Measurements from ENCODE around the gene CACNA1F.

CACNA1F gene

GRCh38 chrX:49211074-49211473 is 22.1 kb downstream of the CACNA1F start:
- Histone ChIP-seq H2AFZ (ENCODE audit: low read length, unreplicated experiment) (no peak overlapping the region), H3K27me3 (ENCODE audit: insufficient read depth, low read length) (peaks cover 11% of the 10 kb centered on the region; the same call in 1 of the 2 replicates), H3K4me1 (ENCODE audit: control insufficient read depth, insufficient read depth, low read length, unreplicated experiment) (no peaks in the 10 kb centered on the region)

GRCh38 chrX:49210406-49210805 is 22.7 kb downstream of the CACNA1F start:
- H2AFZ ChIP-seq (ENCODE audit: low read length, unreplicated experiment): no peak overlapping the region
- no peaks in the 10 kb centered on the region for H3K36me3 ChIP-seq (ENCODE audit: insufficient read depth, low read length)
- no peak overlapping the region for H3K27ac ChIP-seq (ENCODE audit: low read depth, low read length)
- H3K4me1 ChIP-seq (ENCODE audit: control insufficient read depth, insufficient read depth, low read length, unreplicated experiment): no peaks in the 10 kb centered on the region
- H3K79me2 ChIP-seq (ENCODE audit: control insufficient read depth, insufficient read depth, low read length, unreplicated experiment): no peaks in the 10 kb centered on the region
- H3K4me3 ChIP-seq (ENCODE audit: low read depth, low read length): no peak overlapping the region
- peaks cover 11% of the 10 kb centered on the region; the same call in 1 of the 2 replicates for H3K27me3 ChIP-seq (ENCODE audit: insufficient read depth, low read length)

More at GRCh38 chrX:49211074-49211473, 22.1 kb downstream of the CACNA1F start:
- Histone ChIP-seq H3K4me3 (ENCODE audit: low read depth, low read length) (no peak overlapping the region), H3K79me2 (ENCODE audit: control insufficient read depth, insufficient read depth, low read length, unreplicated experiment) (no peaks in the 10 kb centered on the region), H3K27ac (ENCODE audit: low read depth, low read length) (no peak overlapping the region), H3K36me3 (ENCODE audit: insufficient read depth, low read length) (no peaks in the 10 kb centered on the region)

GRCh38 chrX:49209434-49210251 is 23.5 kb downstream of the CACNA1F start:
- Histone ChIP-seq H3K79me2 (ENCODE audit: control insufficient read depth, insufficient read depth, low read length, unreplicated experiment) (no peaks in the 10 kb centered on the region), H3K27ac (ENCODE audit: low read depth, low read length) (no peak overlapping the region), H3K4me3 (ENCODE audit: low read depth, low read length) (no peak overlapping the region), H3K4me1 (ENCODE audit: control insufficient read depth, insufficient read depth, low read length, unreplicated experiment) (no peaks in the 10 kb centered on the region), H3K36me3 (ENCODE audit: insufficient read depth, low read length) (no peaks in the 10 kb centered on the region), H3K27me3 (ENCODE audit: insufficient read depth, low read length) (peaks cover 11% of the 10 kb centered on the region; the same call in 1 of the 2 replicates), H2AFZ (ENCODE audit: low read length, unreplicated experiment) (no peak overlapping the region)

- Histone ChIP-seq H3K79me2 (ENCODE audit: control insufficient read depth, insufficient read depth, low read length, unreplicated experiment) (no peaks in the 10 kb centered on the region), H2AFZ (ENCODE audit: low read length, unreplicated experiment) (no peak overlapping the region), H3K27me3 (ENCODE audit: insufficient read depth, low read length) (peaks cover 11% of the 10 kb centered on the region; the same call in 1 of the 2 replicates), H3K4me3 (ENCODE audit: low read depth, low read length) (no peak overlapping the region), H3K4me1 (ENCODE audit: control insufficient read depth, insufficient read depth, low read length, unreplicated experiment) (no peaks in the 10 kb centered on the region), H3K36me3 (ENCODE audit: insufficient read depth, low read length) (no peaks in the 10 kb centered on the region), H3K27ac (ENCODE audit: low read depth, low read length) (no peak overlapping the region)
These were observed 24.7 kb downstream of the CACNA1F start for GRCh38 chrX:49208399-49208798.

GRCh38 chrX:49206543-49206942 is 26.6 kb downstream of the CACNA1F start:
- no peak overlapping the region for H3K27ac ChIP-seq (ENCODE audit: low read depth, low read length)
- H3K4me1 ChIP-seq (ENCODE audit: control insufficient read depth, insufficient read depth, low read length, unreplicated experiment): no peaks in the 10 kb centered on the region
- H3K36me3 ChIP-seq (ENCODE audit: insufficient read depth, low read length): no peaks in the 10 kb centered on the region
- H3K4me3 ChIP-seq (ENCODE audit: low read depth, low read length): no peak overlapping the region
- H3K27me3 ChIP-seq (ENCODE audit: insufficient read depth, low read length): 0 out of 2 replicates have a peak, but pooled peaks cover 5% of the 10 kb centered on the region
- no peaks in the 10 kb centered on the region for H3K79me2 ChIP-seq (ENCODE audit: control insufficient read depth, insufficient read depth, low read length, unreplicated experiment)
- no peak overlapping the region for H2AFZ ChIP-seq (ENCODE audit: low read length, unreplicated experiment)

GRCh38 chrX:49205443-49205842 is 27.7 kb downstream of the CACNA1F start:
- no peaks in the 10 kb centered on the region for H3K79me2 ChIP-seq (ENCODE audit: control insufficient read depth, insufficient read depth, low read length, unreplicated experiment)
- H3K27me3 ChIP-seq (ENCODE audit: insufficient read depth, low read length): no peaks in the 10 kb centered on the region
- no peak overlapping the region for H2AFZ ChIP-seq (ENCODE audit: low read length, unreplicated experiment)
- H3K36me3 ChIP-seq (ENCODE audit: insufficient read depth, low read length): no peaks in the 10 kb centered on the region
- H3K4me3 ChIP-seq (ENCODE audit: low read depth, low read length): no peak overlapping the region
- H3K27ac ChIP-seq (ENCODE audit: low read depth, low read length): no peak overlapping the region
- no peaks in the 10 kb centered on the region for H3K4me1 ChIP-seq (ENCODE audit: control insufficient read depth, insufficient read depth, low read length, unreplicated experiment)

- Histone ChIP-seq H3K27me3 (ENCODE audit: insufficient read depth, low read length) (no peaks in the 10 kb centered on the region), H3K4me3 (ENCODE audit: low read depth, low read length) (no peak overlapping the region), H3K27ac (ENCODE audit: low read depth, low read length) (no peak overlapping the region), H3K79me2 (ENCODE audit: control insufficient read depth, insufficient read depth, low read length, unreplicated experiment) (no peaks in the 10 kb centered on the region), H3K4me1 (ENCODE audit: control insufficient read depth, insufficient read depth, low read length, unreplicated experiment) (no peaks in the 10 kb centered on the region), H2AFZ (ENCODE audit: low read length, unreplicated experiment) (no peak overlapping the region), H3K36me3 (ENCODE audit: insufficient read depth, low read length) (no peaks in the 10 kb centered on the region)
These were observed 28.4 kb downstream of the CACNA1F start for GRCh38 chrX:49204709-49205108.

GRCh38 chrX:49204017-49204416 is 29.1 kb downstream of the CACNA1F start:
- no peak overlapping the region for H3K27ac ChIP-seq (ENCODE audit: low read depth, low read length)
- no peaks in the 10 kb centered on the region for H3K36me3 ChIP-seq (ENCODE audit: insufficient read depth, low read length)
- H3K4me3 ChIP-seq (ENCODE audit: low read depth, low read length): no peak overlapping the region
- no peaks in the 10 kb centered on the region for H3K4me1 ChIP-seq (ENCODE audit: control insufficient read depth, insufficient read depth, low read length, unreplicated experiment)
- H2AFZ ChIP-seq (ENCODE audit: low read length, unreplicated experiment): no peak overlapping the region
- no peaks in the 10 kb centered on the region for H3K79me2 ChIP-seq (ENCODE audit: control insufficient read depth, insufficient read depth, low read length, unreplicated experiment)
- 0 out of 2 replicates have a peak, but pooled peaks cover under 1% of the 10 kb centered on the region for H3K27me3 ChIP-seq (ENCODE audit: insufficient read depth, low read length)

- H3K4me3 ChIP-seq (ENCODE audit: low read depth, low read length): no peak overlapping the region
- H3K27ac ChIP-seq (ENCODE audit: low read depth, low read length): no peak overlapping the region
- peaks cover 5% of the 10 kb centered on the region; the same call in 1 of the 2 replicates for H3K27me3 ChIP-seq (ENCODE audit: insufficient read depth, low read length)
- no peak overlapping the region for H2AFZ ChIP-seq (ENCODE audit: low read length, unreplicated experiment)
- H3K36me3 ChIP-seq (ENCODE audit: insufficient read depth, low read length): no peaks in the 10 kb centered on the region
- H3K79me2 ChIP-seq (ENCODE audit: control insufficient read depth, insufficient read depth, low read length, unreplicated experiment): no peaks in the 10 kb centered on the region
- peaks cover 3% of the 10 kb centered on the region for H3K4me1 ChIP-seq (ENCODE audit: control insufficient read depth, insufficient read depth, low read length, unreplicated experiment)
These were observed 29.6 kb downstream of the CACNA1F start for GRCh38 chrX:49203536-49203935.

GRCh38 chrX:49202022-49202421 is 31.1 kb downstream of the CACNA1F start:
- H3K27ac ChIP-seq (ENCODE audit: low read depth, low read length): no peak overlapping the region
- H3K36me3 ChIP-seq (ENCODE audit: insufficient read depth, low read length): no peaks in the 10 kb centered on the region
- H3K27me3 ChIP-seq (ENCODE audit: insufficient read depth, low read length): peaks cover 5% of the 10 kb centered on the region; the same call in 1 of the 2 replicates
- no peak overlapping the region for H2AFZ ChIP-seq (ENCODE audit: low read length, unreplicated experiment)
- no peak overlapping the region for H3K4me3 ChIP-seq (ENCODE audit: low read depth, low read length)
- peaks cover 3% of the 10 kb centered on the region for H3K4me1 ChIP-seq (ENCODE audit: control insufficient read depth, insufficient read depth, low read length, unreplicated experiment)
- no peaks in the 10 kb centered on the region for H3K79me2 ChIP-seq (ENCODE audit: control insufficient read depth, insufficient read depth, low read length, unreplicated experiment)
